AG09319 (cell line): ENCODE data around the gene BLOC1S2.

Experiments used
- DNase-seq: peaks from one replicate; pipeline ENCODE4 v3.0.0-alpha.2; 2010; ENCODE audit warnings: low read depth; ENCODE audit errors: extremely low read depth
- TF ChIP-seq, protein P1 (sequence below): IDR thresholded peaks from 2 replicates; pipeline ENCODE4 v1.5.1; 2011; ENCODE audit warnings: low read depth, mild to moderate bottlenecking, inconsistent platforms, low read length, moderate library complexity

Gene BLOC1S2

GRCh38 chr10:100286051-100287033, at the start of gene BLOC1S2:
BLOC1S2 (minus strand) TSS chr10:100286680; CDS start chr10:100286659, 21 bp downstream.
- peak; percentile 70 for DNase-seq
- TF ChIP-seq, protein P1, sequence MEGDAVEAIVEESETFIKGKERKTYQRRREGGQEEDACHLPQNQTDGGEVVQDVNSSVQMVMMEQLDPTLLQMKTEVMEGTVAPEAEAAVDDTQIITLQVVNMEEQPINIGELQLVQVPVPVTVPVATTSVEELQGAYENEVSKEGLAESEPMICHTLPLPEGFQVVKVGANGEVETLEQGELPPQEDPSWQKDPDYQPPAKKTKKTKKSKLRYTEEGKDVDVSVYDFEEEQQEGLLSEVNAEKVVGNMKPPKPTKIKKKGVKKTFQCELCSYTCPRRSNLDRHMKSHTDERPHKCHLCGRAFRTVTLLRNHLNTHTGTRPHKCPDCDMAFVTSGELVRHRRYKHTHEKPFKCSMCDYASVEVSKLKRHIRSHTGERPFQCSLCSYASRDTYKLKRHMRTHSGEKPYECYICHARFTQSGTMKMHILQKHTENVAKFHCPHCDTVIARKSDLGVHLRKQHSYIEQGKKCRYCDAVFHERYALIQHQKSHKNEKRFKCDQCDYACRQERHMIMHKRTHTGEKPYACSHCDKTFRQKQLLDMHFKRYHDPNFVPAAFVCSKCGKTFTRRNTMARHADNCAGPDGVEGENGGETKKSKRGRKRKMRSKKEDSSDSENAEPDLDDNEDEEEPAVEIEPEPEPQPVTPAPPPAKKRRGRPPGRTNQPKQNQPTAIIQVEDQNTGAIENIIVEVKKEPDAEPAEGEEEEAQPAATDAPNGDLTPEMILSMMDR, result no peak; the same call in 1 of the 2 replicates

DNA sequence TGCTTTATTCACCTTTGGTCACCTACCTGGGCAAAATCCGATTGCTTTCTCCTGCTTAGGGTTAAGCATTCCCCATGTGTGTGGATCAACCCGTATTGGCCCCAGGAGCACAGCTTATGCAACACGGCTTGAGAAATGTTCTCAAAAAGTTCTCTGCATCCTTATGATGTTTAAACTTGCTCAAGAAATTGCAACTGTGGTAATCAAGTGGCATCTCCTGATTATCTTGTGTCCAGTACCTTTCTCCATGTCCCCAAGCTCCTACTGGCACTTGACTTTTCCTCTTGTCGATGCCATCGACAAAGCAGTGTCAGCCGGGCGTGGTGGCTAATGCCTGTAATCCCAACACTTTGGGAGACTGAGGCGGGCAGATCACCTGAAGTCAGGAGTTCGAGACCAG, 48.3 kb upstream of the BLOC1S2 start:
- DNase-seq, result no peak
- TF ChIP-seq, protein P1, result no peak

GRCh38 chr10:100333661-100334440, 47.4 kb upstream of the BLOC1S2 start:
- TF ChIP-seq, protein P1, result no peak
- DNase-seq, result no peak

GRCh38 chr10:100333106-100333505, 46.6 kb upstream of the BLOC1S2 start:
- TF ChIP-seq, protein P1, result no peak
- no peak for DNase-seq

DNA sequence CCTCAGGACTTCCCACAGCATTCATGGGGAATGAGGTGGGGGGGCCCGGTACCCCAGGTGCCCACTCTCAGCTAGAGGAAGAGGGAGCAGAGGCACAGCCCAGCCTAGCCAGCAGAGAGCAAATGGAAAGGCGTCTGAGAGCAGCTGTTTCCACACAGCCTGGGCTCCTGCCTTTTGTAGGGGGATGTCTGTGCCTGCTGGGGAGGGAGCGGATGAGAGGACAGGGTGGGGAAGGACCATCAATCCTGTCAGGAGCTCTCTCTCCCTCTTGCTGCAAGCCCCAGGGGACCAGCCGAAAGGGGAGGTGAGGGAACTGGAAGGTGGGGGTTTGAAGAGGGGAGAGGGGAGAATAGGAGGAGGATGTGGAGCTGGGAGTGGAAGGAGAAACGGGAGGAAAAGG, 43.6 kb upstream of the BLOC1S2 start, which contains the start of gene PKD2L1:
PKD2L1 (minus strand) TSS at position 150 of the 400 bp plus-strand sequence; CDS start at position 25, 125 bp downstream.
- DNase-seq, result no peak
- TF ChIP-seq, protein P1, result no peak

DNA sequence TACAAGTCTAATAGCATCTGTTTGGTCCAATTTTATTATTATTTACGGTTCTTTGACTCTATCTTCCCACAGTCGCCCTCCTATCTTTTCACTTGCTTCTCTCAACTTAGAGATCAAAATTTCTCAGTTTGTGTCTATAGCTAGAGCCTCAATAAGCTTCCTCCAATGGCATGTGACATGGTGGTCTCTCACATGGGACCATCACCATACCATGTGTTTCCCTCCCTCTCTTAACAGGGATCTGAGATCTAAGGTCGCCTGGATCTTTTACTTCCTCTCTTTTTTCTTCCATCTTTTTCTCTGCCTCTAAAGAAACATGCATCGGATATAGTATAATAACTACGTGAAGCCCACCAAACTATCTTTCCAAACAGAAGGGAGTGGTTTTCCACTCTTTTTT, 41.7 kb upstream of the BLOC1S2 start:
- no peak for DNase-seq
- TF ChIP-seq, protein P1, result no peak

- no peak for DNase-seq
- TF ChIP-seq, protein P1, result no peak
These were observed 41.2 kb upstream of the BLOC1S2 start for GRCh38 chr10:100327718-100328009.
